ENCODE results near the gene FAM53B.

GRCh38 chr10:124579011-124579399 is 165.2 kb downstream of the FAM53B start:
- TF ChIP-seq CTCF (IDR thresholded peaks at IDR 0.05) (no peak), POLR2A (IDR thresholded peaks at IDR 0.05) (no peak), EP300 (IDR thresholded peaks at IDR 0.05) (no peak)

Measured in tibial nerve (tissue), 4 donors.